ENCODE data around the gene ZC3HAV1. TPM values are rescaled to one million over a fixed set of nuclear protein-coding genes. Genes with fewer than 3 reads are reported as not detected.
"Not testable (repeated sequence)": the region's sequence is repeated elsewhere in the genome, so short reads cannot be mapped to it uniquely, and the experiment has no call there.

ZC3HAV1 gene
- total RNA-seq, 3 donors from 2014 or later, result 22.1 to 41.3 (median 37.7) TPM

DNA sequence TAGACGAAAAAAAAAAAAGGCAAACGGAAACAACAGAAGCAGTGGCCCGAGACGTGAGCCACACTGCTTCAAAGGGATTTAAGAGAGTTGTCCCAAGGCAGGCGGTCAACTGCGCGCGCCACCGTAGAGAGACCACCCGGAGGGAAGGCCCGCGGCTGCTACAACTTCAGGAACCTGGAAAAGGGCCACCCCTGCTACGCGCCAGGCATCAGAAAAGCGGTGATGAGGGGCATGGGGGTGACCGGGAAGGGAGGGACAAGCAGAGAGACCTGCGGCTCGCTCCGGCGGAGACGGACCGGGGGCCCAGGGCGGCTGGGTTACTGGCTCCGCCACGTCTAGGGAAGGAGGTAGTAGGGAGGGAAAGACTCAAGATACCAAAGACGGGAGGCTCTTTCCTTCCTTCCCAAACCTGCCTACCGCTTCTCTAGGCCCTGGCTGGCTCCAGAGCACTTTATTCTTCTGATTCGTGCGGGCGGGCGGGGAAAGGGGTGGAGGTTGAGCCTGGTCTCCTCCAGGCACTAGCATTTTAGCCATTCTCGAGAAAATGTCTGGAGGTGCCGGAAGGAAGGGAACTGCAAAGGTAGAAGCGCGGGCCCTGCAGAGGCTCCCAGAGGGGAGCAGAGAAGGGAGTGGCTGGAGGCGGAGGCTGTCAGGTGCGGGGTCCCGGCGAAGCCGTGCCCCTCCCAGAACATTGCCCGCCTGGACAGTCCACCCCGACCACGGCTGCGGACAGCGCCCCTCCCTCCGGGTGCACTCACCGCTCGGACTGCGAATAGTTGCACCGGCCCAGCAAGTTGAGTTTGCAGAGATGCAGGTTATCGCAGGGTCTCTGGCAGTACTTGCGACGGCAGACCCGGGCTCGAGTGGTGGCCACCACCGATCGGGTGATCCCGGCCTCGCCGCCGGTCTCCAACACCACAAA is 993 bp downstream of the ZC3HAV1 start:
- Histone ChIP-seq H3K9me3 (no peaks in the 10 kb centered on the region), H3K4me1 (no peaks in the 10 kb centered on the region), H3K36me3 (no peaks in the 10 kb centered on the region), H3K27me3 (no peaks in the 10 kb centered on the region), H3K27ac (peak overlapping the region; percentile 95 to 98), H3K4me3 (peak overlapping the region; percentile 94 to 99 (median 97))
- TF ChIP-seq, protein P1, sequence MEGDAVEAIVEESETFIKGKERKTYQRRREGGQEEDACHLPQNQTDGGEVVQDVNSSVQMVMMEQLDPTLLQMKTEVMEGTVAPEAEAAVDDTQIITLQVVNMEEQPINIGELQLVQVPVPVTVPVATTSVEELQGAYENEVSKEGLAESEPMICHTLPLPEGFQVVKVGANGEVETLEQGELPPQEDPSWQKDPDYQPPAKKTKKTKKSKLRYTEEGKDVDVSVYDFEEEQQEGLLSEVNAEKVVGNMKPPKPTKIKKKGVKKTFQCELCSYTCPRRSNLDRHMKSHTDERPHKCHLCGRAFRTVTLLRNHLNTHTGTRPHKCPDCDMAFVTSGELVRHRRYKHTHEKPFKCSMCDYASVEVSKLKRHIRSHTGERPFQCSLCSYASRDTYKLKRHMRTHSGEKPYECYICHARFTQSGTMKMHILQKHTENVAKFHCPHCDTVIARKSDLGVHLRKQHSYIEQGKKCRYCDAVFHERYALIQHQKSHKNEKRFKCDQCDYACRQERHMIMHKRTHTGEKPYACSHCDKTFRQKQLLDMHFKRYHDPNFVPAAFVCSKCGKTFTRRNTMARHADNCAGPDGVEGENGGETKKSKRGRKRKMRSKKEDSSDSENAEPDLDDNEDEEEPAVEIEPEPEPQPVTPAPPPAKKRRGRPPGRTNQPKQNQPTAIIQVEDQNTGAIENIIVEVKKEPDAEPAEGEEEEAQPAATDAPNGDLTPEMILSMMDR (IDR thresholded peaks at IDR 0.05), result no peak
- no peak for TF ChIP-seq POLR2AphosphoS5 (IDR thresholded peaks at IDR 0.05)
- no peak for TF ChIP-seq POLR2A (IDR thresholded peaks at IDR 0.05)
- intact Hi-C loops (cut with DNase I; ENCODE audit: low total_unique reads), result loop anchor here (1.0 kb wide), 1 partner anchor 15 kb away; no protein-coding TSS in a partner anchor
- DNase-seq (ENCODE audit: low spot score in 2 of 2), result peak in 1 of 2 donors; percentile 53

DNA sequence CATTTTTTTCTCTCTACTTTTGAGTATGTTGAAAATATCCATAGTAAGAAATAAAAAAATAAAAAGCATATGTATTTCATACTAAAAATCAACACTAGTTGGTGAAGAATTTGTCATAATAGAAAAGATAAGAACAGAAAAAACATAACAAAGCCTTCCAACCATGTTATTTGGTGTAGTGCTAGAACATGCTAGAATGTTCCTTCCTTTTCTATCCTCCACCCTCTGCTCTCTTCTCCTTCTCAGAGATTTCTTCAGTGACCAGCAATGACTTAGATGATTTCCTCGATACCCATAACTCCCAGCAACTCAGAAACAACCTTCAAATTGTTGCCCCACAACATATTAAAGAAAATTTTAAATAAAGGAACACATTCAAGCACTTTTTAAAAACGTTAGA is 2.6 kb downstream of the ZC3HAV1 start:
- no peak for DNase-seq (ENCODE audit: low spot score in 2 of 2)
- TF ChIP-seq, protein P1 (IDR thresholded peaks at IDR 0.05), result no peak
- TF ChIP-seq POLR2A (IDR thresholded peaks at IDR 0.05), result no peak
- H3K4me1 ChIP-seq, result no peaks in the 10 kb centered on the region
- no peaks in the 10 kb centered on the region for H3K27me3 ChIP-seq
- peak overlapping the region; percentile 94 to 99 (median 97) for H3K4me3 ChIP-seq
- peak overlapping the region in 1 of 2 donors; percentile 95 for H3K27ac ChIP-seq
- H3K36me3 ChIP-seq, result no peaks in the 10 kb centered on the region
- intact Hi-C loops (cut with DNase I; ENCODE audit: low total_unique reads), result no loop called here
- no peaks in the 10 kb centered on the region for H3K9me3 ChIP-seq

DNA sequence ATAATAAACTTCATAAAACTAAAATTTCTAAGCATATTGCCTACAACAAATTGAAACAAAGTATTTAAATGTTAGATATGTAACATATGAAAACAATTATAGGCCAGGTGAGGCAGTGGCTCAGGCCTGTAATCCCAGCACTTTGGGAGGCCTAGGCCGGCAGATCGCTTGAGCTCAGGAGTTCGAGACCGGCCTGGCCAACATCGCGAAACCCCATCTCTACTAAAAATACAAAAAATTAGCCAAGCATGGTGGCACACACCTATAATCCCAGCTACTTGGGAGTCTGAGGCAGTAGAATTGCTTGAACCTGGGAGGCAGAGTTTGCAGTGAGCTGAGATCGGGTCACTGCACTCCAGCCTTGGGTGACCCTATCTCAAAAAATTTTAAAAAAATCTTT is 3.3 kb downstream of the ZC3HAV1 start:
- intact Hi-C loops (cut with DNase I; ENCODE audit: low total_unique reads); DNase-seq (ENCODE audit: low spot score in 2 of 2); H3K36me3 ChIP-seq; H3K4me1 ChIP-seq; H3K9me3 ChIP-seq; H3K27me3 ChIP-seq: not testable (repeated sequence)
- H3K27ac ChIP-seq, result peak overlapping the region in 1 of 2 donors; percentile 95
- H3K4me3 ChIP-seq, result peak overlapping the region in 2 of 3 donors; percentile 19 to 27

DNA sequence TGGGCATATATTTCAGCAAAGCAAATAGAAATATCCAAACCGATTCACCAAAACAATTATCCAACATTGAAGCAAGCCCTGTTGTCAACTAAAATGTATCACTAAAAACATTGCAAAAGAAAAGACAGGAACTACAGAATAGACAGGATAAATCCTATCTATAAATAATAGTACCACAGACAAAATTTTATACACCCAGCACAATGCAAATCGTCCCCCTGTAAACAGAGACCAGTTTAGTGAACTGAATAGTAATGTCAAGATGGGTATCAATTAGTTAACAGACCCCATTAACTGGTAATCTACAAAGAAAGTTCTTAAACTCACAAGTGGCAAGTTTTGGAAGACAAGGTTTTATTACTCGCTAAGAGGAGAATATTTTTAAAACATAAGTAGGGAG is 4.0 kb downstream of the ZC3HAV1 start:
- no peaks in the 10 kb centered on the region for H3K36me3 ChIP-seq
- intact Hi-C loops (cut with DNase I; ENCODE audit: low total_unique reads), result no loop called here
- H3K27ac ChIP-seq, result no peak overlapping the region
- H3K4me1 ChIP-seq, result no peaks in the 10 kb centered on the region
- H3K27me3 ChIP-seq, result no peaks in the 10 kb centered on the region
- no peaks in the 10 kb centered on the region for H3K9me3 ChIP-seq
- TF ChIP-seq POLR2A (IDR thresholded peaks at IDR 0.05) (no peak), POLR2AphosphoS5 (IDR thresholded peaks at IDR 0.05) (no peak)
- TF ChIP-seq, protein P1 (IDR thresholded peaks at IDR 0.05), result no peak
- peak overlapping the region in 1 of 3 donors; percentile 20 for H3K4me3 ChIP-seq
- no peak for DNase-seq (ENCODE audit: low spot score in 2 of 2)

DNA sequence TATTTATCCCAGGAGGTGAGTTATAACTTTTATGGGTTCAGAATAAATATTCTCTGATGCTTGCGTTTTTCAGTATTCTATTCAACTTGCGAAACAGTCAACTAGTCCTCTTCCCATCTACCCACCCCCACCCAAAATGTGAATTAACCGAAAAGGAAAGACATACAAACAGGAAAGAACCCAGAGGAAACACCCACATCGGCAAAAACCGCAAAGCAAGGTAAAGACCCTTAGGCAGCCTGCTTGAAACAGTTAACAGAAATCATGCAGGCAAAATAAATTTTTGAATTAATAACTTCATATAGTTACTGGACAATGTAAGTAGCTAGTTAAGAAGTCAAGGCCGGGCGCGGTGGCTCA is 5.4 kb downstream of the ZC3HAV1 start:
- H3K4me3 ChIP-seq, result peak overlapping the region; percentile 18 to 51 (median 21)
- no peak for DNase-seq (ENCODE audit: low spot score in 2 of 2)
- peak overlapping the region; percentile 45 to 68 for H3K27ac ChIP-seq
- no peaks in the 10 kb centered on the region for H3K36me3 ChIP-seq
- TF ChIP-seq POLR2A (IDR thresholded peaks at IDR 0.05) (no peak), POLR2AphosphoS5 (IDR thresholded peaks at IDR 0.05) (no peak)
- TF ChIP-seq, protein P1 (IDR thresholded peaks at IDR 0.05), result no peak
- intact Hi-C loops (cut with DNase I; ENCODE audit: low total_unique reads), result no loop called here
- no peaks in the 10 kb centered on the region for H3K4me1 ChIP-seq
- no peaks in the 10 kb centered on the region for H3K9me3 ChIP-seq
- no peaks in the 10 kb centered on the region for H3K27me3 ChIP-seq
